Cerebellar nuclear complex (tissue), 1 donor: ENCODE results near the gene CBARP.

Experiments
- DNase-seq, 2 experiments: peaks; one replicate each; lab custom pipeline; 2025; lab: John Stamatoyannopoulos, UW

The CBARP gene

GRCh38 chr19:1265615-1266128 lies 27.9 kb upstream of the CBARP start:
- DNase-seq, result no peak

GRCh38 chr19:1264801-1265614 lies 27.2 kb upstream of the CBARP start:
- no peak for DNase-seq

GRCh38 chr19:1263188-1263587 lies 25.4 kb upstream of the CBARP start:
- no peak for DNase-seq

DNA sequence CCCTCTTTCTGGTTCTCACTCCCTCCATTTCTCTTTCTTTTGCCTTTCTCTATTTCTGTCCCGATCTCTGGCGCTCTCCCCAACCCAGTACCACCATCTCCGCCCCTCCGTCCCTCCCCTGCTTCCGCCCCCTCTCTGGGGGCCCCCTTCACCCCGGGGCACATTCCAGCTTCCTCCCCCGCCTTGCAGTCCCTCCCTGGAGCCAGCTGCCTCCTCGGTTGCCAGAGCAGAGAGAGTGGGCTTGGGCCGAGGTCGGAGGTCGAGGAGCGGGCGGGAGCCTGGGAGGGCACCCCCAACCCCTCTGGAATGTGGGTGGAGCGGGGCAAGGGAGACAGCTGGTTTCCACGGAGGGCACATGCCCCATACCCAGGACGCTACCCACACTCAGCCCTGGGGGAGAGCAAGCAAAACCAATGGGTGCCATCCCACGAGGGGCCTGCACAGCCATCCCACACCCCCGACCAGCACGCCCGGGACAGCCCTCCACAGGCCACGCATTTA lies 24.9 kb upstream of the CBARP start:
- no peak for DNase-seq

DNA sequence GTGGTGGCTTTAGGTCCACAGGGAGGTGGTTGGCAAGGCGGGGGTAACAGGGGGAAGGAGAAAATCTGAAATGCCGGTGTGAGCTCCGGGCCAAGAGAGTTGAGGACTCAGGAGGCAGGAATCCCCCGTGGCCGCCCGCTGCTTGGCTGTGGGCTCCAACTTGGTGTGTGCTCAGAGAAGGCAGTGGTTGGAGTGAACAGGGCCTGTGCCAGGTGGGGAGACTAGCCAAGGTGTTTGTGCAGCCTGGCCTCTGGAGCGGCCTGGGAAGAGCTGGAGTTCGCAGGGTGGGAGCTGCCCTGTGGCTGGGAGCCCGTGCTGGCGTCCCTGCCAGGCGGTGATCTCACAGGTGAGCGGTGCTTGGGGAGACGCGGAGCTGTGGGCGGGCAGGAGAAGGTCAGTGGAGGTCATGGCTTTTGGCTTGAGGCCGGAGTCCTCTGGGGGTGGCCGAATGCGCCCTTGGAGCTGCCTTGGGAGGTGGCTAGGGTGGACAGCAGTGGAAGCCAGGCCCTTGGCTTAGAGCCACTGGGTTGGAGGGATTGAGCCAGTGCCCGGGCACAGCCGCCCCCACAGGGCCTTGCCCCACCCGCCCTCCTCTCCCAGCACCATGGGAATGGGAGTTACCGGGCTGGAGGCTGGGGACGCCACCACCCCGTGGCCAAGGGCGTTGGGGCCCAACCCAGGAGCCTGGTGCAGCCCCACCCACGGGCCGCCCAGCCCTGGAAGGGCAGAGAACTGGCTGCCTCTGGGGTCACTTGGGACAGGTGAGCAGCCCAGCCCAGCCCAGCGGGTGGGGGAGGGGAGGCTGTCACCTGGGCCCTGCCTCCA lies 24.2 kb upstream of the CBARP start:
- DNase-seq, result peak in 1 of 2 experiments; percentile 19

GRCh38 chr19:1261538-1261797 lies 23.7 kb upstream of the CBARP start:
- no peak for DNase-seq

DNA sequence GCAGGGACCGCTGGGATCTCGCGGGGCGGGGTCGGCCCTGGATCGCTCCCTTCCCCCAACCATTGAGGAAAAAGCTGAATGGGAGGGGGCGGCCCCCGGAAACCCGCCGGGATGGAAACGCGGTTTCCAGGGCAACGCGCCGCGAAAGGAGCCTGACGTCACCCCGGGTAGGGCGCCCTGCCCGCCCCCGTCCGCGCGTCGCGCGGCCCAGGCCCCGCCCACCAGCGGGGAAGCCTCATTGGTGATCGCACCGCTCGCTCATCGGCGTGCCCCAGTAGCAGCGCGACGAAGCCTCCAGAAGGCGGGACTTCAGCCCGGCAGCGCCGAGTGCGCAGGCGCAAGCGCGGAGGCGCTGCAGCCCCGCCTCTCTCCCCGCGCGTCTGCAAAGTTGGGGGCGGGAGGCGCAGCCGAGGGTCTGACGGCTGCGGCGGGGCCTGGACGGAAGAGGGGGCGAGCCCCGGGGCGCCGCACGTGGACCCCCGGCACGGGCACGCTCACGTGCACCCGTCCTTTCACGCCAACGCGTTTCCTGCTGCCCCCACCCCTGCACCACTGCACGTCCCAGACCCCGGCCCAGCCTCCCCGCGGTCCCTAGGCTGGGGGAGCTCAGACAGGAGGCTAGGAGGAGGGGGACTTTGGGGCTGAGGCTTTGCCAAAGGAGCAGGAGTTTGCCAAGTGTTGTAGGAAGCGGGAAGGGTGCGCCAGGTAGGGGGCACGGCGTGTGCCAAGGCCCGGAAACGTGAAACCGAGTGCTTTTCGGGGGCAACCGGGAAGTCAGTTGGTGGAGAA lies 23.1 kb upstream of the CBARP start:
- DNase-seq, result peak in 1 of 2 experiments; percentile 79

DNA sequence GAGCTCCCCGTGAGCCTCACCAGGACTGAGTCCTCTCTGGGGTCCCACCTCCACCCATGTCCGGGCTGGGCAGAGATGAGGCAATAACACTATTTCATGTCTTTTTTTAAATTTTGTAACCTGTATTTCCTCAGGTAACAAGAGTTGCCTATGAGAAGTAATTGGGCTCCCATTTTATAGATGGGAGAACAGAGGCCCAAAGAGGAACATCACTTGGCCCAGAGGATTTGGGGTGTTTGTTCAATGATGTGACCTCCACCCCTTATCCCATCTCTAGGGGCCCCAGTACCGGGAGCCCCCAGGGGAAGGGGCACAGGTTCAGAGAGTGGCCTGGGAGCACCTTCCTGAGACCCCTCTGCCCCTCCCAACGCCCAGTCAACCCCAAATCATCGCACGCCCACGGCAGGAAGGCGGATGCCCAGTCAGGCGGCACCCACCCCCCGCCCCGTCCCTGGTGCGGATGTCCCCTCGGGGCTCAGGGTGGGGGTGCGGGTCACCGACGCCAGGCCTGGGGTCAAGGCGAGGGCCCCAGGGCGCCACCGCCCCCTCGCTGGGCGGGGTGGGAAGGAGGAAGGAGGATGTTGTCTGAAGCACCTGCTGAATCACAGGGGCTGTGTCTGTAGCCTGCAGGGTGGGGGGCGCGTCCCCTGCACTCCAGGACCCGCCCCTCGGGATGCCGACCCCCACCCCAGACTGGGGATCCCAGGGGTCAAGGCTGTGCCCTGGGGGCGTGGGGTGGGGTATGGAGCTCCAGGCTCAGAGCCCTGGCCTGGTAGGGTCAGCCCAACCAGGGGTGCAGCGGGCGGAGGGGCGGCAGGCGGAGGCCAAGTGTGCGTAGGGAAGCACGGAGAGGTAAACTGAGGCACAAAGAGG lies 22.3 kb upstream of the CBARP start:
- no peak for DNase-seq

GRCh38 chr19:1259206-1259875 lies 21.5 kb upstream of the CBARP start:
- DNase-seq, result no peak

DNA sequence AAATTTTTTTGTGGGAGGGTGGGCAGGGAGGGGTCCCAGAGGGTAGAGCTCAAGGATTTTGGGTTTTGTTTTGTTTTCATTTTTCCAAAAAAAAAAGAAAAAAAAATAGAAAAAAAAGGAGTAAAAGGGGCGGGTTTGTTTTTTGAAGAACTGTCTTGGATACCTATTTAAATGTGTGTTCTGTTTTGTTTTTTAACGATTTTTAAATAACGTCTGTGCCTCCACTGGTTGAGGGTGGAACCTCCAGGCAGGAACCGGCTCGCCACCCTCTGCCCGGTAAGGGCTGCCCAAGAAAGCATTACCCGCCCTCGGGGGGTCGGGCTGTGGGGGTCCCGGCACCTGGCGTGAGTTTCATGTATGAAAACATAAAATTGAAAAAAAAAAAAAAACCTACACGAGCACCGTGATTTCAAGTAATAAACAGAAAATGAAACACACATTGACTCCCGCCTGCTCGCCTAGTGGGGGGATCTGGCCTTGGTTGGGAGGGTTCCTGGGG lies 21.0 kb upstream of the CBARP start:
- no peak for DNase-seq

DNA sequence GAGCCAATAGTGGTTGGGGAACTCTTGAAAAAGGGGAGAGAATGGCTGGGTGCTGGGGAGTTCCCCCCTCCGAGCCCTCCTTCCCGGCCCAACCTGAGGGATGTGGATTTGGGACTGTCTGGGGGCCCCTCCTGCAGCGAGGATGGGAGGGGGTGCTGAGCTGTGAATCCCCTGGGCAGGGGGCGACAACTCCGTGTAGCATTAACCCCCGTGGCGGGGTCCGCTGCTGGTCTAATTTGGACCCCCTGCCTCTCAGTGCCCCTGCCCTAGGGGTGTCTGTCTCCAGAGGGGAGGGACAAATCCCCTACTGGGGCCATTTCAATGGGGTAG lies 20.3 kb upstream of the CBARP start:
- no peak for DNase-seq

DNA sequence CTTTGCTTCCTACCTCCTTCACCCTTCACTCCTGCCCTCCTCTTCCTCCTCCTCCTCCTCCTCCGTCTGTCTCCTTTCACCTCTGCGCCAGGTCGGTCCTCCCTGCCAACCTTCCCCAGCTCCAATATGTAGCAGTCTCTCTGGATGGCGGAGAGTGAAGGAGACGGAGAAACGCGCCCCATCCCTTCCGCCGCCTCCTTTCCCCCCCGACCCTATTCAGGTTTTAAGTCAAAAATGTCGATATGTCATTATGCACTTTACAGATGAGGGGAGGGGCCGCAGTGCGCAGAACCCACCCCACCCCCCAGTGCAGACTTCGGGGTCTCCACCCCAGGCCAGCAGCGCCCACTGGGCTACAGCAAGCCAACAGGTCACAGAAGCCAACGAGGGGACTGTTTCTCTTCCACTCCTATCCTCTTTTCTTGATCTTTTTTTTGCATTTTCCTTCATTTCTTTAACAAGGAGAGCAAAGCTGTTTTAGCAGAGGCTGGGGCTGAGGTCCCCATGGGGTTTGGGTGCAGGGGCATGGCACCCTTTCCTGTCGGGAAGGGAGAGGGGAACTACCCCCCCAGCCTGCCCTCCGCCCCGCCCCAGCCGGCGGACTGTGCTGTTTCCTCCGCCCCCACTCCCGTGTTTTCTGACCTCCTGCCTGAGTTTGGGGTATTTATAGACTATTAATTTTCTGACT lies 19.8 kb upstream of the CBARP start:
- DNase-seq, result no peak

- DNase-seq, result no peak
Measured at GRCh38 chr19:1256646-1257474, 19.1 kb upstream of the CBARP start.

DNA sequence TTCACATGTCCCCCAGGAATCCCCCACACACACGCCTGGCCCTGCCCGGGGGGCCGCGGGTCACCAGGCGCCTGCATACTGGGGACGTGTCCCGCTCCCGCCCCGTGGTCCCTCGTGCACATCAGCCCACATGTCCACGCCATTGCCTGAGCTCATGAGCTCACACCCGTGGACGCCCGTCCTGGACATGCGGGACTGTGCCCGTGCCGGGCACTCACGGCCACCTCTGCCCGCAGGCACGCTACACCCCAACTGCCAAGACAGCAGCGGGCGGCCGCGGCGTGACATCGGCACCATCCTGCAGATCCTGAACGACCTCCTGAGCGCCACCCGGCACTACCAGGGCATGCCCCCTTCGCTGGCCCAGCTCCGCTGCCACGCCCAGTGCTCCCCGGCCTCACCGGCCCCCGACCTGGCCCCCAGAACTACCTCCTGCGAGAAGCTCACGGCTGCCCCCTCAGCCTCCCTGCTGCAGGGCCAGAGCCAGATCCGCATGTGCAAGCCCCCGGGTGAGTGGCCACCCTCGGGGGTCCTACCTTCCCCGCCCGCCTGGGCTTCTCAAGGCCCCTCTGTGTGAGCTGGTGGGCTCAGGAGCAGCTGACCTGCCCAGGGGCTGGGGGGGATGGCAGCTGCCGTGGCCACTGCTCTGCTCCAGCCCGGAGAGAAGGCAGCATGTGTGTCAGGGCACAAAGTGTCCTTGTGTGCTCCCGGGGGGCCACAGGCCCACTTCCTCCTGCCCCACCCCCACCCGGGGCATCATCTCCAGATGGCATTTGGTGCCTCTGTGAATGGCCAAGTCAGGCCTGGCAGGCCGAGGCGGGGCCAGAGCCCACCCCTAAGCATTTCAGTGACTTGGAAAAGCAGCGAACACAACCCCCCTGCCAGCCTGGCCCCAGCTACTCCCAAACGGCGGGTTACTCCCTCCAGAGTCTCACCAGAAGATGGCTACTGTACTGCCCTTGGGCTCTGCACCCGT lies 17.7 kb upstream of the CBARP start:
- no peak for DNase-seq

DNA sequence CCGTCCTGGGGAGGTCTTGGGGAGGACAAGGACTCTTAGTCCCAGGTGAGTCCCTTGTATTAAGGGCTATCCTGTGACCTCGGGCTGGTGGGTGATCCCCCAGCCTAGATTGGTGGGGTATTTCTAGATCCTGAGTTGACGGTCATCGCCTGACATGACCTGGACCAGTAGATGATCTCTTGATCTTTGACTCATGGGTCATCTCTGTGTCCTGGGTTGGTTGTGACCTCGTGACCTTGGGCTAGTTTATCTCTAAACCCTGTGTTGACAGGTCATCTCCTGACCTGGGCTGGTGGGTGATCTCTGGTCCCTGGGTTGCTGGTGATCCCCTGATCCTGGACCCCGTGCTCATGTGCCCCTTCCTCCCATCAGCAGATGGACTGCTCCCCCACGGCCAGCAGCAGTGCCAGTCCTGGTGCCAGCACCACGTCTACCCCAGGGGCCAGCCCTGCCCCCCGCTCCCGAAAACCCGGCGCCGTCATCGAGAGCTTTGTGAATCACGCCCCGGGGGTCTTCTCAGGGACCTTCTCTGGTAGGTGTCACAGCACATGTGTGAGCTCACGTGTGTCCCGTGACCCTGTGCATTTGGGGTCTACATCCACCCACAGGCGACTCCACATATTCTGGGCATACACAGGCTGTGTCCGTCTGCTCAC lies 16.9 kb upstream of the CBARP start:
- no peak for DNase-seq

DNA sequence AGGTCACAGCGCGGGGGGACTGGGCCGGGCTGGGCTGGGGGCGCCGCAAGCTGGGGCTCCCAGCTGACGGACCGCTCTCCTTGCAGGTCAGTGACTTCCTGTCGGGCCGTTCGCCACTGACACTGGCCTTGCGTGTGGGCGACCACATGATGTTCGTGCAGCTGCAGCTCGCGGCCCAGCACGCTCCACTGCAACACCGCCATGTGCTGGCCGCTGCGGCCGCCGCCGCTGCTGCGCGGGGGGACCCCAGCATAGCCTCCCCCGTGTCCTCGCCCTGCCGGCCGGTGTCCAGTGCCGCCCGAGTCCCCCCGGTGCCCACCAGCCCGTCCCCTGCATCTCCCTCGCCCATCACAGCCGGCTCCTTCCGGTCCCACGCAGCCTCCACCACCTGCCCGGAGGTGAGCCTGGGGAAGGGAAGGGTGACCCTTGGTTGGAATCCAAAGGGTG lies 16.3 kb upstream of the CBARP start:
- no peak for DNase-seq

GRCh38 chr19:1253514-1254080 lies 15.8 kb upstream of the CBARP start:
- no peak for DNase-seq
